Endothelial cell (in vitro differentiated cells): Measurements from ENCODE around the gene CAVIN3. TPM values are rescaled to one million over a fixed set of nuclear protein-coding genes. Genes with fewer than 3 reads are reported as not detected.

Experiments
- DNase-seq: peaks from one replicate; pipeline ENCODE4 v3.0.0; 2021; ENCODE audit warnings: low spot score
- H3K27ac Mint-ChIP-seq: one replicate; pipeline ENCODE4 v1.8.0; 2021; ENCODE audit warnings: mixed read lengths, inconsistent platforms; ENCODE audit not compliant: unreplicated experiment
- H3K27me3 Mint-ChIP-seq: one replicate; pipeline ENCODE4 v1.8.0; 2021; ENCODE audit warnings: mild to moderate bottlenecking, moderate library complexity, mixed read lengths, inconsistent platforms; ENCODE audit not compliant: unreplicated experiment
- H3K36me3 Mint-ChIP-seq: one replicate; pipeline ENCODE4 v1.8.0; 2021; ENCODE audit warnings: mild to moderate bottlenecking, low read depth, mixed read lengths, inconsistent platforms; ENCODE audit not compliant: unreplicated experiment
- H3K4me1 Mint-ChIP-seq: one replicate; pipeline ENCODE4 v1.8.0; 2021; ENCODE audit warnings: mild to moderate bottlenecking, mixed read lengths, inconsistent platforms; ENCODE audit not compliant: unreplicated experiment
- H3K4me3 Mint-ChIP-seq: one replicate; pipeline ENCODE4 v1.8.0; 2021; ENCODE audit warnings: mild to moderate bottlenecking, mixed read lengths, inconsistent platforms; ENCODE audit not compliant: unreplicated experiment
- H3K9me3 Mint-ChIP-seq: one replicate; pipeline ENCODE4 v1.8.0; 2021; ENCODE audit warnings: mixed read lengths, inconsistent platforms; ENCODE audit not compliant: unreplicated experiment
- total RNA-seq: library from RNA; stranded (reverse); fragmentation: NEBNext Ultra II Directional; extraction: Animal tissue kit (Norgen Biotek cat#: 25700); gene quantifications from one replicate; pipeline ENCODE4 v1.2.1, GENCODE V29; 2021; ENCODE audit not compliant: unreplicated experiment
- TF ChIP-seq, protein P1 (sequence below): fragments of 200-600 bp; sonication (generic); IDR thresholded peaks from one replicate; pipeline ENCODE4 v1.5.0; 2021; ENCODE audit warnings: antibody characterized with exemption; ENCODE audit not compliant: unreplicated experiment

Gene CAVIN3
- total RNA-seq, 1 donor from 2014 or later, result 91.0 TPM

DNA sequence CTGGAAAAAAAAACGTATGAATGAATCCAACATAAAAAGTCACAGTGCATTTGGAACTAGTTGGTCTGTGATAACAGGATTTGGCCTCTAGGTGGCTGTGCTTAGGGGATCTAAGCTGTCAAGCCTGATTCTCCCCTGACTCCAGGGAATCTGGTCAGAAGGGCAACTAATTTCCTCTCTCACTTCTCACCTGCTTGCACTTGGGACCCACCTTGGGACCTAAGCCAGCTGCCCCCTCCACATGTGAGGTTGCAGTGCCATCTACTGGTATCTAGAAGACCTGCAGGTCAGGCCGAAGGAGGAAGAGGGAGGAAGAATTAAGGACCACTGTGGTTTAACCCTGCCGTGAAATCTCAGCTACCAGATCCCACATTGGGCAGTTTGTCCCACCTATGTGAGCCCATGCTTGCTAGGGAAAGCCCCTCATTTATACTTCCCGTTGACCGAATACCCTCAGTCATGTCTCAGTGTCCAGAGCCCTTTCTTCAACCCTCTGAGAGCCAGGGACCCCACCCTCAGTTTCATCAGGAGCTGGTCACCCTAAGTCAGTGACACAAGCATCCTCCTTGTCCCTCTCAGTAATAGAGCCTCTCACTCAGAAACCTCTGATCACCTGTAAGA, 33.2 kb upstream of the CAVIN3 start:
- no peak overlapping the region for H3K4me3 Mint-ChIP-seq
- H3K27me3 Mint-ChIP-seq, result peaks cover 2% of the 10 kb centered on the region
- peak; percentile 70 for DNase-seq
- H3K36me3 Mint-ChIP-seq, result no peaks in the 10 kb centered on the region
- no peaks in the 10 kb centered on the region for H3K9me3 Mint-ChIP-seq
- TF ChIP-seq, protein P1, sequence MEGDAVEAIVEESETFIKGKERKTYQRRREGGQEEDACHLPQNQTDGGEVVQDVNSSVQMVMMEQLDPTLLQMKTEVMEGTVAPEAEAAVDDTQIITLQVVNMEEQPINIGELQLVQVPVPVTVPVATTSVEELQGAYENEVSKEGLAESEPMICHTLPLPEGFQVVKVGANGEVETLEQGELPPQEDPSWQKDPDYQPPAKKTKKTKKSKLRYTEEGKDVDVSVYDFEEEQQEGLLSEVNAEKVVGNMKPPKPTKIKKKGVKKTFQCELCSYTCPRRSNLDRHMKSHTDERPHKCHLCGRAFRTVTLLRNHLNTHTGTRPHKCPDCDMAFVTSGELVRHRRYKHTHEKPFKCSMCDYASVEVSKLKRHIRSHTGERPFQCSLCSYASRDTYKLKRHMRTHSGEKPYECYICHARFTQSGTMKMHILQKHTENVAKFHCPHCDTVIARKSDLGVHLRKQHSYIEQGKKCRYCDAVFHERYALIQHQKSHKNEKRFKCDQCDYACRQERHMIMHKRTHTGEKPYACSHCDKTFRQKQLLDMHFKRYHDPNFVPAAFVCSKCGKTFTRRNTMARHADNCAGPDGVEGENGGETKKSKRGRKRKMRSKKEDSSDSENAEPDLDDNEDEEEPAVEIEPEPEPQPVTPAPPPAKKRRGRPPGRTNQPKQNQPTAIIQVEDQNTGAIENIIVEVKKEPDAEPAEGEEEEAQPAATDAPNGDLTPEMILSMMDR, result peak; percentile 95
- no peak overlapping the region for H3K27ac Mint-ChIP-seq
- H3K4me1 Mint-ChIP-seq, result peaks cover 15% of the 10 kb centered on the region

DNA sequence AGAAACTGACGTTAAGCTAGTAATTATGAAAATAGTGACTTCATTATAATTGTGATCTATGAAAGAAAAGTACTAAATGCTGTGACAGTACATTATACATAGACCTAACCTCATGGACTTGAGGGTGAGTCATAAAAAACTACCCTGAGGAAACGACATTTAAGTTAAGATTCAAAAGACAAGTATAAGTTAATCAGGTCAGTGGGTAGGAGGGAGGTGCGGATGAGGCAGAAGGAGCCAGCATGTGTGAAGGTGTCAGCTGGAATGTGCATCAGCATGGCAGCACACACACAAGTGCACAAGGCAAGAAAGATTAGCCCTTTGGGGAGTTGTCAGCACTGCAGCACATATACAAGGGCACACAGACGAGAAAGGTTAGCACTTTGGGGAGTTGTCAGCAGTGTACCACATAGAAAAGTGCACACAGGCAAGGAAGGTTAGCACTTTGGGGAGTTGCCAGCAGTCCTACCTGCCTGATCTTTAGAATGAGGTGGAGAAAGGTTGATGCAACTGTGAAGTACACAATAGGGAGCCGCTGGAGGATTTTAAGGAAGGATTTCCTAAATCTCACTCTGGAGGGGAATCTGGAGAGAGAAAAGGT, 31.6 kb upstream of the CAVIN3 start:
- Mint-ChIP-seq H3K9me3 (no peaks in the 10 kb centered on the region), H3K27ac (no peak overlapping the region), H3K27me3 (peaks cover 2% of the 10 kb centered on the region), H3K36me3 (peaks cover 3% of the 10 kb centered on the region), H3K4me3 (no peak overlapping the region), H3K4me1 (peaks cover 15% of the 10 kb centered on the region)
- DNase-seq, result no peak
- TF ChIP-seq, protein P1, result no peak

DNA sequence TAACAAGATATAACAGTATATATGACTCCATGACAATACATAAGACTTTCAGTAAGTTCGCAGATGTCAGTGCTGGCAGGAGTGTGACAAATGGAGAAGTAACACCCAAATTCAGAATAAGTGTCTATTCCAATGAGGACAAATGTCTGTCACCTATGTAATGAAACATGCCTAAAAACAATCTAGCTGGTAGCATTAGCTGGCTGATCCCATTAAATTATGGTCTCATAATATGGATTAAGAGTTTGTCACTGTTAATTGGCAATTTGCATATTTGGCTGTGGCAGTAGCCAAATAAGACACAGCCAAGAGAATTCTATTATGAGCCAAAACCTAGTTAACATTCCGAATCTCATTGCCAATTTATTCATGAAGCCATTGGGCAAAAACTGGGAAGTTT, 30.2 kb upstream of the CAVIN3 start:
- H3K36me3 Mint-ChIP-seq, result peaks cover 3% of the 10 kb centered on the region
- H3K27me3 Mint-ChIP-seq, result peaks cover 2% of the 10 kb centered on the region
- H3K9me3 Mint-ChIP-seq, result no peaks in the 10 kb centered on the region
- no peak for DNase-seq
- H3K27ac Mint-ChIP-seq, result no peak overlapping the region
- no peak overlapping the region for H3K4me3 Mint-ChIP-seq
- H3K4me1 Mint-ChIP-seq, result peaks cover 15% of the 10 kb centered on the region
- TF ChIP-seq, protein P1, result no peak

DNA sequence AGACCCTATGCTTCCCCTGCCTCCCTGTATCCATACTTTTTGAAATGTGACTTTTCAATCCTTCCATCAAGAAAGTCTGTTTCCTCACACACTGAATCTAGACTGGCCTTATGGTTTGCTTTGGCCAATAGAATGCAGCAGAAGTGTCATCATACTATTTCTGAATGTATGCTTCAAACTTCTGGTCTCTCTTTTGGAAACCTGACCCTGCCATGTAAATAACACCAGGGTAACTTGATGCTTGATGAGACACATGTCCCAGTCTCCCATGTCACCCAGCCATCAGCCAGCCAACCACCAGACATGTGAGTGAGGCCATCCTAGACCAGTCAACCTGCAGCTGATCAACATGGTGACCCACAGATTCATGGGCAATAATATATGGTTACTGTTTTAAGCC, 29.7 kb upstream of the CAVIN3 start:
- no peak overlapping the region for H3K27ac Mint-ChIP-seq
- TF ChIP-seq, protein P1, result no peak
- no peak for DNase-seq
- no peaks in the 10 kb centered on the region for H3K9me3 Mint-ChIP-seq
- peaks cover 2% of the 10 kb centered on the region for H3K27me3 Mint-ChIP-seq
- no peak overlapping the region for H3K4me3 Mint-ChIP-seq
- peaks cover 12% of the 10 kb centered on the region for H3K4me1 Mint-ChIP-seq
- H3K36me3 Mint-ChIP-seq, result peaks cover 3% of the 10 kb centered on the region

DNA sequence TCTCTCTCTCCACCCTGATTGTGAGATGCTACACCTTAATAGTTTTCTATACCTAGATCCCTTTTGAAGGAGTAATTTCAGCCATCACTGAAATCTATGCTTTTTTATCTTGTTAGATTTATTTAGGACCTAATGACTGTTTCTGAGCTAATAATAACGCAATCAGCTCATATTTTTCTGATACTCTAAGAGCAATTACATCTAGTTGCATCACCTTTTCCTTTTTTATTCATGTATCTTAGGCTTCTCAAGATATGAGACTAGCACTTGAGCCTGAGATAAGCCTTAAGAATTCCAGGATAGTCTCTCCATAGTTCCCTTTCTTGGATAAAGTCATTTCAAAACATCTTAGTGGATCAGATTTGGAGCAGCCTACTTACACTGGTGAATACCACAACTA, 25.1 kb upstream of the CAVIN3 start:
- no peak for DNase-seq
- Mint-ChIP-seq H3K4me1 (no peaks in the 10 kb centered on the region), H3K27me3 (no peaks in the 10 kb centered on the region), H3K27ac (no peak overlapping the region), H3K36me3 (peaks cover 3% of the 10 kb centered on the region), H3K4me3 (no peak overlapping the region), H3K9me3 (no peaks in the 10 kb centered on the region)
- TF ChIP-seq, protein P1, result no peak
